ENCODE results near the gene CASK.

- TF ChIP-seq POLR2AphosphoS5 (IDR thresholded peaks at IDR 0.05; ENCODE audit: low read depth, low read length) (no peak), TAF1 (IDR thresholded peaks at IDR 0.05; ENCODE audit: low read depth, low read length) (no peak)
Observed at GRCh38 chrX:41761702-41762101, 161.7 kb downstream of the CASK start.
